NCI-H69 (cell line): ENCODE measurements around the gene VDAC1.
A peak's percentile ranks its signal among the peaks of the same experiment; 100 is the strongest.

Experiments
- DNase-seq: peaks from one replicate; lab custom pipeline; 2025; lab: John Stamatoyannopoulos, UW

The VDAC1 gene

DNA sequence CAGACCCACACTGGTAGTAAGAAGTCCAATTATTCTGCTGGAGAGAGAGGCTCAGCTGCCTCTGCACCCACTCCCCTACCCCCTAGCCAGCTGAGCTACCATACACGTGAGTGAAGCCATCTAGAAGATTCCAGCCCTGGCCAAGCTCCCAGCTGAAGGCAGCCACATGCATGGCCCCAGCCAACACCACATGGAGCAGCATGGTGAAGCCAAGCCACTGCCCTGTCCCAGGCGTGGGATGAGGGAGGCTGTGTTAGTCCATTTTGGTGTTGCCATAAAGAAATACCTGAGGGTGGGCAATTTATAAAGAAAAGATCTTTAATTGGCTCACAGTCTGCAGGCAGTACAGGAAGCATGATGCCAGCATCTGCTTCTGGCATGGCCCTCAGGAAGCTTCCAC is 20.0 kb upstream of the VDAC1 start:
- no peak for DNase-seq

DNA sequence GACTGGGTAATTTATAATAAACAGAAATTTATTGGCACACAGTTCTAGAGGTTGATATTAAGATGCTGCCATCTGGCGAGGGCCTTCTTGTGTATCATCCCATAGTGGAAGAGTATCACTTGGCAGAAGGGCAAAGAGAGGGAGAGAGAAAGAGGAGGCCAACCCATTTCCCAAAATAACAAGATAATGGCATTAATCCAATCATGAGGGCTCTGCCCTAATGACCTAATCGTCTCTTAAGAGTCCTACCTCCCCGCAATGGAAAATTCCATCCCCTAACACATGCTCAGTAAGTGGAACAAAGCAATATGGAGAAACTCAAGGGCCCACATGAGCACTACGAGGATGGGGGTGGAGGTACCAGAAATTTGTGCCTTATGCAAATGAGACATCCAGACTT is 17.6 kb upstream of the VDAC1 start:
- DNase-seq: peak; percentile 38

GRCh38 chr5:134020188-134020587 is 15.4 kb upstream of the VDAC1 start:
- no peak for DNase-seq

DNA sequence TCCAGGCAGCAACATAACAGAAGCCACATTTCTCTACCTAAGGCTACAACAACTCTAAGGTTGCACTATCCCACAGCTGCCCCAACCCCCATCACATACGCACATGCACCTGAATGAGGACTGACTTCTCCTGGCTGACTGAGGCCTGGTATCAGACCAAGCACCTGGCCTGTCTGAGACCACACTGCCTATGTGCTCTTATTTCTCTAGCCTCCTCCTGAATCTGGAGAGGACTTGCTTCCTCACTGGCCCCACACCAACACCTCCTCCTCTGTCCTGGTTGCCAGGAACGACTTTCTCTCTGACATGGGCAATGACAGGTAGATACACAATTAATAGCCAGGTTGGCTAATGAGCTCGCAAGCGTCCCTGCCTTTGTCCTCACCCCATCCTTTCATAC is 14.9 kb upstream of the VDAC1 start:
- DNase-seq: no peak

GRCh38 chr5:134018986-134019316 is 14.2 kb upstream of the VDAC1 start:
- DNase-seq: no peak

DNA sequence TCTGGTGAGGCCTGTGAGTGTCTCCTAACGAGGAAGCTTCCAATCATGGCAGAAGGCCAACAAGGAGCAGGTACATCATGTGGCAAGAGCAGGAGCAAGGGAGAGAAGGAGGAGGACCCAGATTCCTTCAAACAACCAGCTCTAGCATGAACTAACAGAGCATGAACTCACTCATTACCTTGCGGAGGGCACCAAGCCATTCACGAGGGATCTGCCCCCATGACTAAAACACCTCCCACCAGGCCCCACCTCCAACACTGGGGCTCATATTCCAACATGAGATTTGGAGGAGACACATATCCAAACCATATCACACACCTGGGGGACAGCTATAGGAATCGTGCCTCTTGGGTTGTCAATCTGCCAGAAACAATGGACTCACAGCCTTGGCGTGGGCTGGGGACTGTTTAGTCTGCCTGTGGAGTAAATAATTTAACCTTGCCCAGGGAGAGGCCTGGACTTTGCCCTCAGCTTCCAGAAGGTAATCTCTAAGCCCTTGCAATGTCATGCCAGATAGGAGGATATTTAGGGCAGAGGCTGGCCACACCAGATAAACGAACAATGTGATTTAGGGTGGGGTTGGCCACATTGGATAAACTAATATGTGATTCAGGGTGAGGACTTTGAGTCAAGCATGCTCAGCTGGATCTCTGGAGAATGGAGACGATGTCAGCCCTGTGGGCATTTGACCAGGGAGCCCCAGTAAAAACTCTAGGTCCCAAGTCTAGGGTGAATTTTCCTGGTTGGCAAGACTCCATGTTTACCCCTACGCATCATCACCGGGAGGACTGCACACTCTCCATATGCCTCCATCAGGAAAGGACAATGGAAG is 13.6 kb upstream of the VDAC1 start:
- peak; percentile 22 for DNase-seq

DNA sequence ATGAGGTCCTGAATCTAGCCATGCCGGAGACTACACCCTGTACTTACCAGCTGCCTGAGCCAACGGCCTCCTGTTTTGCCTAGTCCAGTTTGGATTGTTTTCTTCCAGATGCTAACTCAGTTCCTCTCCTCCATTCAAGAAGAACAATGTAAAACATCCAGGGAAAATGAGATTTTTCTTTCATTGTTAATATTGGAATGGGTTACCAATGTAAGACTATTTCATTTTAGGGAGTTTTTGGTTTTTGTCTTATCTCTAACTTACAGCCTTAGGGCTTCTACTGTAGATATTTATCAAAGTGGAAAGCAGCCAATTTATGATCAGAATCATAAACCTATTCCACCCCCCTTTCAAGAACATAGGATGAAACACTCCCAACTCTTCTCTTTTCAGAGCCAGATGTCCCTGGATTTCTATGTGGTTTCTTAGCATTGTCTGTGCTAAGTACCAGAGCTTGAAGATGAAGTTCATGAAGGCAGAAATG is 3.5 kb upstream of the VDAC1 start:
- no peak for DNase-seq

DNA sequence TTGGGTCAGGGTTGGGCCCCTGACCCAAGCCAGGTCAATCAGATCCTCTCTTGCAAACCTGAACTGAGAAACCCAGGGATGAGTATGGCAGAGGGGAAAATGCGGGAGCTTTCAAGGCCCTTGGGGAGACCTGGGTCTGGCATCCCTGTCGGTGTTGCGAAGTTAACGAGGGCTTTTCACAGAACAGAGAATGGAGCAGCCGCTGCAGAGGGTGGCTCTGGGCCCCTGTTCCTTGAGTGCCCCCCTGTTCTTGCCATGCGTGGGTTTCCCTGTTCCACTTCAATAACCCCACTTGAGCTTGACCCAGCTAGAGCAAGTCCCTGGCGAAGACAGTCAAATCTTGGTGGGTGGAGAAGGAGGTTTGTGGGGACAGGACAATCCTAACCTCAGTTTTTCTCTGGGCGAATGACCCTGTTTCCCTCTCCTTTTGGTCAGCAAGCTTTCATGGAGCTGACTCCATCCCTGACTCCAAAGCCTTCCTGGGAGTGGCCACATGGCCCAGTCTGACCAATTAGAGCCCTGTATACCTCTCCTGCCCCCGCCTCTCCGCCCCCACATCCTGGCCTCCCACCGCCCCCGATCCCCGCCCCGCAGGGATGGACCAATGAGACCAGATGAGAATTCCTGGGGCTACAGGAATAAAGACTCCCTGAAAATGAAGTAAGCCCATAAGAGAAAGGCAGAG is 2.9 kb upstream of the VDAC1 start:
- peak; percentile 44 for DNase-seq

DNA sequence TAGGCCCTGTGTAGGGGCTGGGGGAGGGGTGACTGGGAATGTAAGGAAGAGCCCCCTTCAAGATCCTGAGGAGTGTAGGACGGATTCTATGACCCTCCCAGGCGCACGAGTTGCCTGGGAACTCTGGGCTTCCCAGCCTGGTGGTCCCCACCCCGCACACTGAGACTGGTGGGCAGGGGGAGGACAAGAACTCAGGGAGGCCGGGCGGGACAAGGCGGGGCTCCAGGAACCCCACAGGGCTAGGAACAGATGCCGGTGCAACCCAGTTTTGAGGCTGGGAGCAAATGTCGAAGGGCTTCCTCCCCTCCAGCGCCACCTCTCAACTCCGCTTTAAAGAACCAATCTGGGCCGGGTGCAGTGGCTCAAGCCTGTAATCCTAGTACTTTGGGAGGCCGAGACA is 1.3 kb upstream of the VDAC1 start:
- DNase-seq: no peak

GRCh38 chr5:134005417-134006061 is 764 bp upstream of the VDAC1 start:
- no peak for DNase-seq

- peak; percentile 83 for DNase-seq
Observed at GRCh38 chr5:134003817-134004625, 754 bp downstream of the VDAC1 start.

DNA sequence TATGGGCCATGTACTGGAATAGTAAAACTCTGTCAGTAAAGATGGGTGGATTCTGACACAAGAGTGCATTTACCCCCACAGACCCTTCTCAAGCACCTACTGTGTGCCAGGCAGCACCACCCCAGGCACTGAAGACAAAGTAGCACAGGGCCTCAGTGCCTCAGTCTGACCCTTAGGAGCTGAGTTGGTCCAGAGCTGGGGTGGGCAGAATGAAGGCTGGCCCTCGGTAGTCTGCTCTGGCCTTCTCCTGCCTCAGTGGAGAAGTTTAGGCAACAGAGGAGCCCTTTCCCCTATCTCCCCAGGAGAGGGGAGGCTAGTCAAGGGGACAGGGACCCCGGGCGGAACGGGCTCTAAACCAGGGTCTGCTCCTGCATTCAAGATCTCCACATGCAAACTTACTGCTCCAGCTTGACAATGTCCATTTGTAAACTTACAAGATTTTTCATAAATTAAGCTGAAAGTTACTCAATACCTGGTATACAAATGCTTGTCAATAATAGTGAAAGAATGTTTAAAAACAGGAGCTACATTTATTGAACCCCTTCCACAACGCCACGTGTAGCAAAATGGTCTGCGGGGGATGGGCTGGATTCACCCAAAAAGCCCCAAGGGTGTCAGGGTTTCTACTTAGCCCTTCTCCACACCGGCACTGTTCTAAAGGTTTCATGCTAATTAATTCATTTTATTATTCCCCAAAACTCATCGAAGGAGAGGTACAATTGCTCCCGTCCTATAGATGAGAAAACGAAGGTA is 1.5 kb downstream of the VDAC1 start:
- DNase-seq: peak; percentile 58

DNA sequence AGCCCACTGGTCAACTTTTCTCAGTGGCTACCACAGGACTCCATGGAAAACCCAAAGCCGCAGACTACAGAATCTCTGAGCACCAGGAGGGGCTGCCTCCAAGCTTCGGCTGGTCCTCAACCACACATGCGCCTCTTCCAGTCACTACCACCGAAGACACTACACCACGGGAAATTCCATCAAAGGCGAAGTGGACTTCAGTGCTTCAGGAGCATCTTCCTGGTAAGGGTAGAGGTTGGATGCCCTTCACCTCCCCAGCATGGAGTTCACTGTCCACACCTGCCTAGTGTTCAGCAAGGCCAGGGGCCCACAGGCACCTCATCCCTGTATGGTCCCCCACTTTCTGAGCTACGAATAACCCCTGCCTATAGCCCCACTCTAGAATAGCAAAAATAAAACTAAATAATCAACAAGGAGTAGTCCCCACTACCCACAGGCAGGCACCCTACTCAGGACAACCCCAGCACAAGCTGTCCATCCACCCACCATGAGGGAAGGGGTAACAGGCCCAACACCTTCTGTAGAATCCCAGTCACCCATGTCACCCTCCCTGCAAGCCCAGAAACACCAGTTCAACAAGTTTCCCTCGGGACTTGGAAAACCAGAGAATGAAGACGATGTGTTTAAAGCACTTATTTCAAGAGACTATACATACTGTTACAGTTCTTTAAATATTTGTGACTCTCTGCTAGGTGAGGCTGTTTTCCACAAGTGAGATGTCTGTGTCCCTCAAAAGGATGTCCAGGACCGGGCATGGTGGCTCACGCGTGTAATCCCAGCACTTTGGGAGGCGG is 2.6 kb downstream of the VDAC1 start:
- no peak for DNase-seq

DNA sequence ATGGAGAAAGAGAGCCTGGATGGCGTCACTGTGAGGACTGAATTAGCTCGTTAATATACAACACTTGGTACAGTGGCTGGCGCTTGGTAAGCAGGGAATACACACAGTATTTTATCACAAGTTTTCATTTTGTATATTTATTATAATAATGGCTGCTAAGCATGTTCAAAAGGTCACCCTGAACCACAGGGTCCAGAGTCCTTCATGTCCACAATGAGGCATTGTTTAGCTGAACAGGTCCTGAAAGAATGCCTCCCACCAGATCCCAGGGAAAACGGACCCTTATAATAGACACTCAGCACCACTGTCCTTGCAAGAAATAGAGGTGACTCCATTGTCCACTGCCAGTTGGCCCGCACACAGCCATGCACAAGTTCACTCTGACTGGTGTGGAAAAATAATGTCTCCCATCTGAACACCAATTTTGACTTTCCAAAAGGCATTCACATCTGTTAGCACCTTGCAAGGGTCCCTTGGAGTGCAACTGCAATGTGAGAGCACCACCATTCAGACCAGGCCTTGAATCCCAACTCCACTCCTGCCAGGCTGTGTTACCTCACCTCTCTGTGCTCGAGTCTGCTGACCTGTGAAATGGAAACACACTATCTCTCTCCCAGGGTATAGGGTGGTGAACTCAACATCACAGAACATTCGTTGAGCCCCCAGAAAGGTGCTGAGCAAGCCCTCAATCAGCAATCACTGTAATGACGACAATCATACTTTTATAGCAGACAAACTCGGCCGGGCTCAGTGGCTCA is 3.9 kb downstream of the VDAC1 start:
- no peak for DNase-seq

DNA sequence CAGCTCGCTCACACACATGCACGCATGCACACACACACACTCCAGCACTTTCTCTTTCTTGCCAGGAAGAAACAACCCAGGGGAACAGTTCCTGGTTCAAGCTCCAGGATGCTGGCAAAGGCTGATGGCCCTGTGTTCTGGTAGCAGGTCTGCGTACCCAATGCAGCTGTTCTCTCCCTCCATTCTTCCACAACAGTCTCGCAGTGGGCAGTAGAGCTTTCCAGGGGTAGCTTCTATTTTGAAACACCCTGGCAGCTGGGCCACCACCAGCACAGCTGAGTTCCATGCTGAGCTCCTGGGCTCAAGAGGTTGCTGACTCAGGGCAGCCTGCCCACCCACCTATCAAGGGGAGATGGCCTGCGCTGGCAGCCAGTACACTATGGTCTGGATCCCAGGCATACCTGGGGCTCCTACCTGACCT is 4.7 kb downstream of the VDAC1 start:
- no peak for DNase-seq

- DNase-seq: no peak
Observed at GRCh38 chr5:133998807-133999206, 6.0 kb downstream of the VDAC1 start.

GRCh38 chr5:133998042-133998441 is 6.7 kb downstream of the VDAC1 start:
- DNase-seq: no peak

- DNase-seq: peak; percentile 53
Observed at GRCh38 chr5:133996683-133997252, 8.0 kb downstream of the VDAC1 start.

DNA sequence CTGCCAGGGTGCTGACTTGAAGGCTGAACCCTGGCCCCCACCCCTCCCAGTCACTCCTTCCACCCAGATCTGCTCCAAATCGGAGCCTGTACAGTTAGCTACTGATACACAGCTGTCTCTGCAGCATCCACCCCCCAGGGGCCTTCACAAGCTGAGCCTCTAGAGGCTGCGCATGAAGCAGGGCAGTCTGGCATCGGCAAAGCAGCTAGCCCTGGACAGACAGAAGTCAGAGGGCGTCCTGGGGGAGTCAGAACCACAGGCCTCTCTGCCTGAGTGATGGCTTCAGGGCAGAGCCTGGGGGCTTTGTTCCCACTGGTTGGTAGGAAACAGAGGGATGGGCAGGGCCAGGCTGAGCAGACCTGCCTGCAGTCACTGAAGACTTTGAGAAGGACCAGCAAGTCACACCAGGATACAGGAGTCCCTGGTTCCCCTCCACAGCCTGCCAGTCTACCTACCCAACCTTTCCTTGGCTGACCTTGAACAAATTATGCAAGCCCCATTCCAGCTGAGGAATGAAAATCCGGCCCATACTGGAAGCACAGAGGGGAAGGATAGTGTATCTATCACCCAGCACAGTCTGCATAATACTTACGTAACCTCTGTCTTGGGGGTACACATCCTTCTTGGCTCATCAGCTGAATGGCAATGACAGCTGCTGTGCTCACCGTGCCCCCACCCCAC is 8.8 kb downstream of the VDAC1 start:
- no peak for DNase-seq
